ENCODE results near the gene TBX6.
A peak's percentile ranks its signal among the peaks of the same experiment; 100 is the strongest.
"Not testable (repeated sequence)": the region's sequence is repeated elsewhere in the genome, so short reads cannot be mapped to it uniquely, and the experiment has no call there.

Gene TBX6

GRCh38 chr16:30091474-30092372, at the start of gene TBX6:
Gene TBX6, minus strand, starts transcription at chr16:30091924. Its CDS starts 731 bp downstream, at chr16:30091193.
- intact Hi-C loops (cut with micrococcal nuclease) = loop anchor here (1.0 kb wide), 1 partner anchor 26 kb away; the partner anchor contains the start of gene ALDOA
- peaks cover 44% of the 10 kb centered on the region for H3K36me3 Mint-ChIP-seq (ENCODE audit: low read depth)
- H3K4me1 Mint-ChIP-seq (ENCODE audit: low read depth) = peaks cover 88% of the 10 kb centered on the region
- H3K9me3 Mint-ChIP-seq = peaks cover 12% of the 10 kb centered on the region
- H3K4me3 Mint-ChIP-seq = peak within 1 kb of the TSS; percentile 76
- H3K27me3 Mint-ChIP-seq = no peaks in the 10 kb centered on the region
- H3K27ac Mint-ChIP-seq = peak within 1 kb of the TSS; percentile 94

- H3K36me3 Mint-ChIP-seq (ENCODE audit: low read depth) = no peaks in the 10 kb centered on the region
- H3K27ac Mint-ChIP-seq = peak overlapping the region; percentile 8
- H3K9me3 Mint-ChIP-seq = no peaks in the 10 kb centered on the region
- no peak overlapping the region for H3K4me3 Mint-ChIP-seq
- peaks cover 40% of the 10 kb centered on the region for H3K4me1 Mint-ChIP-seq (ENCODE audit: low read depth)
- intact Hi-C loops (cut with micrococcal nuclease) = no loop called here
- H3K27me3 Mint-ChIP-seq = no peaks in the 10 kb centered on the region
These were observed 48.1 kb upstream of the TBX6 start for GRCh38 chr16:30139583-30140481.

GRCh38 chr16:30137897-30138296, 46.2 kb upstream of the TBX6 start:
- H3K27me3 Mint-ChIP-seq = no peaks in the 10 kb centered on the region
- no peaks in the 10 kb centered on the region for H3K9me3 Mint-ChIP-seq
- no peak overlapping the region for H3K27ac Mint-ChIP-seq
- H3K36me3 Mint-ChIP-seq (ENCODE audit: low read depth) = no peaks in the 10 kb centered on the region
- peaks cover 34% of the 10 kb centered on the region for H3K4me1 Mint-ChIP-seq (ENCODE audit: low read depth)
- no peak overlapping the region for H3K4me3 Mint-ChIP-seq
- intact Hi-C loops (cut with micrococcal nuclease) = no loop called here

GRCh38 chr16:30136971-30137605, 45.4 kb upstream of the TBX6 start:
- Mint-ChIP-seq H3K36me3 (ENCODE audit: low read depth) (no peaks in the 10 kb centered on the region), H3K4me3 (peak overlapping the region; percentile 39), H3K27ac (peak overlapping the region; percentile 73), H3K27me3 (no peaks in the 10 kb centered on the region), H3K4me1 (ENCODE audit: low read depth) (peaks cover 41% of the 10 kb centered on the region), H3K9me3 (no peaks in the 10 kb centered on the region)
- intact Hi-C loops (cut with micrococcal nuclease) = no loop called here

GRCh38 chr16:30132591-30132990, 40.9 kb upstream of the TBX6 start:
- H3K4me1 Mint-ChIP-seq (ENCODE audit: low read depth) = peaks cover 17% of the 10 kb centered on the region
- no peak overlapping the region for H3K4me3 Mint-ChIP-seq
- H3K27me3 Mint-ChIP-seq = no peaks in the 10 kb centered on the region
- H3K27ac Mint-ChIP-seq = no peak overlapping the region
- H3K36me3 Mint-ChIP-seq (ENCODE audit: low read depth) = no peaks in the 10 kb centered on the region
- H3K9me3 Mint-ChIP-seq = no peaks in the 10 kb centered on the region
- intact Hi-C loops (cut with micrococcal nuclease) = no loop called here

GRCh38 chr16:30131869-30132475, 40.2 kb upstream of the TBX6 start:
- H3K36me3 Mint-ChIP-seq (ENCODE audit: low read depth) = no peaks in the 10 kb centered on the region
- H3K4me1 Mint-ChIP-seq (ENCODE audit: low read depth) = peaks cover 11% of the 10 kb centered on the region
- H3K27ac Mint-ChIP-seq = no peak overlapping the region
- no peaks in the 10 kb centered on the region for H3K9me3 Mint-ChIP-seq
- intact Hi-C loops (cut with micrococcal nuclease) = no loop called here
- no peaks in the 10 kb centered on the region for H3K27me3 Mint-ChIP-seq
- H3K4me3 Mint-ChIP-seq = no peak overlapping the region

GRCh38 chr16:30127993-30128392, 36.3 kb upstream of the TBX6 start:
- intact Hi-C loops (cut with micrococcal nuclease) = no loop called here
- Mint-ChIP-seq H3K4me3 (no peak overlapping the region), H3K9me3 (no peaks in the 10 kb centered on the region), H3K36me3 (ENCODE audit: low read depth) (no peaks in the 10 kb centered on the region), H3K27me3 (no peaks in the 10 kb centered on the region), H3K27ac (no peak overlapping the region), H3K4me1 (ENCODE audit: low read depth) (peaks cover 16% of the 10 kb centered on the region)

GRCh38 chr16:30125690-30126089, 34.0 kb upstream of the TBX6 start:
- H3K27ac Mint-ChIP-seq; H3K36me3 Mint-ChIP-seq (ENCODE audit: low read depth); H3K27me3 Mint-ChIP-seq; intact Hi-C loops (cut with micrococcal nuclease); H3K9me3 Mint-ChIP-seq; H3K4me3 Mint-ChIP-seq: not testable (repeated sequence)
- peaks cover 25% of the 10 kb centered on the region for H3K4me1 Mint-ChIP-seq (ENCODE audit: low read depth)

- Mint-ChIP-seq H3K9me3 (no peaks in the 10 kb centered on the region), H3K27ac (no peak overlapping the region), H3K4me3 (no peak overlapping the region), H3K27me3 (no peaks in the 10 kb centered on the region), H3K36me3 (ENCODE audit: low read depth) (peaks cover 13% of the 10 kb centered on the region), H3K4me1 (ENCODE audit: low read depth) (peaks cover 31% of the 10 kb centered on the region)
- intact Hi-C loops (cut with micrococcal nuclease) = no loop called here
These were observed 33.3 kb upstream of the TBX6 start for GRCh38 chr16:30124985-30125379.

GRCh38 chr16:30122604-30123160, 31.0 kb upstream of the TBX6 start:
- Mint-ChIP-seq H3K27me3 (no peaks in the 10 kb centered on the region), H3K4me1 (ENCODE audit: low read depth) (peaks cover 31% of the 10 kb centered on the region), H3K4me3 (peak overlapping the region; percentile 84), H3K36me3 (ENCODE audit: low read depth) (peaks cover 33% of the 10 kb centered on the region), H3K9me3 (no peaks in the 10 kb centered on the region), H3K27ac (peak overlapping the region; percentile 89)
- intact Hi-C loops (cut with micrococcal nuclease) = no loop called here

GRCh38 chr16:30121741-30122571, 30.2 kb upstream of the TBX6 start:
- intact Hi-C loops (cut with micrococcal nuclease) = no loop called here
- peaks cover 40% of the 10 kb centered on the region for H3K36me3 Mint-ChIP-seq (ENCODE audit: low read depth)
- no peaks in the 10 kb centered on the region for H3K27me3 Mint-ChIP-seq
- H3K4me1 Mint-ChIP-seq (ENCODE audit: low read depth) = peaks cover 31% of the 10 kb centered on the region
- peak overlapping the region; percentile 89 for H3K27ac Mint-ChIP-seq
- H3K4me3 Mint-ChIP-seq = peak overlapping the region; percentile 84
- no peaks in the 10 kb centered on the region for H3K9me3 Mint-ChIP-seq

GRCh38 chr16:30120340-30121105, 28.8 kb upstream of the TBX6 start:
- Mint-ChIP-seq H3K4me3 (no peak overlapping the region), H3K27ac (no peak overlapping the region), H3K9me3 (no peaks in the 10 kb centered on the region), H3K36me3 (ENCODE audit: low read depth) (peaks cover 54% of the 10 kb centered on the region), H3K27me3 (no peaks in the 10 kb centered on the region), H3K4me1 (ENCODE audit: low read depth) (peaks cover 31% of the 10 kb centered on the region)
- intact Hi-C loops (cut with micrococcal nuclease) = no loop called here
